SK-N-MC (cell line): ENCODE results near the gene EHMT2.

Experiments used
- EZH2 ChIP-seq: fragments of 200-600 bp; sonication (generic); IDR thresholded peaks from one replicate; pipeline ENCODE4 v1.6.1; 2017; ENCODE audit warnings: antibody characterized with exemption
- FOXP2 ChIP-seq: optimal IDR thresholded peaks from 2 replicates; pipeline ENCODE3; 2011; ENCODE audit warnings: mild to moderate bottlenecking, moderate library complexity; ENCODE audit not compliant: insufficient read depth; ENCODE audit errors: extremely low read length, control extremely low read depth
- POLR2AphosphoS5 ChIP-seq: IDR thresholded peaks from 2 replicates; pipeline ENCODE4 v1.6.1; 2012; ENCODE audit warnings: mild to moderate bottlenecking, low read depth, low read length, borderline replicate concordance

DNA sequence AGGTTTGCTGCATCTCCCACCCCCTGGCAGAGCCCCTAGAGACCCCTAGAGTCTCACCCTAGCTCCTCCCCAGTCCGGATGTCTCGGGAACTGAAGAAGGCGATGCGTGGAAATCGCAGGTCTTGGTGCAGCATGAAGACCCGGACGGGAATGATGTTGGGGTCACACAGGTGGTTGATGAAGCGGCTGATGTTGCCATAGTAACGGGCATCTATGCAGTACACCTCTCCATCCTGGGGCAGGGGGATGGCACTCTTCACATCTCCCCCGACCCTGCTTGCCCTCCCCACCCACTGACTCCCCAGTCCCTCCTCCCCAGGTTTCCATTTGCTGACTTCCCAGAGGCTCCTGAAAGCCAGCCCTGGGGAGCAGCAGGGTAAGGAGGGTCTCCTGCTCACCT is 16.9 kb downstream of the EHMT2 start:
- no peak for TF ChIP-seq POLR2AphosphoS5
- no peak for TF ChIP-seq EZH2
- no peak for TF ChIP-seq FOXP2
